ENCODE measurements around the gene ULBP3.

- no peak for TF ChIP-seq CTCF (IDR thresholded peaks at IDR 0.05 in 2 of 3, conservative IDR thresholded peaks at IDR 0.05 in 1 of 3; ENCODE audit: borderline replicate concordance in 1 of 3, insufficient read depth in 1 of 3, low read depth in 2 of 3, low read length in 2 of 3)
- TF ChIP-seq ZNF274 (IDR thresholded peaks at IDR 0.05; ENCODE audit: low read depth, low read length), result no peak
- no peak for TF ChIP-seq EZH2 (IDR thresholded peaks at IDR 0.05)
Measured at GRCh38 chr6:150078788-150079187, 9.9 kb upstream of the ULBP3 start.

Data from HCT116 (cell line).